Measurements from ENCODE around the gene CHURC1. TPM values are rescaled to one million over a fixed set of nuclear protein-coding genes. Genes with fewer than 3 reads are reported as not detected.

CHURC1 gene
- total and polyA plus RNA-seq, 2 of the 4 experiments (the other 2 are of a cell fraction): 38.0 to 69.5 TPM

GRCh38 chr14:64918216-64918615 lies 4.0 kb downstream of the CHURC1 start:
- H3K27me3 ChIP-seq (ENCODE audit: control insufficient read depth, insufficient read depth, low read length): no peaks in the 10 kb centered on the region
- H4K91ac ChIP-seq (ENCODE audit: insufficient read depth, low read depth, low read length): no peak overlapping the region
- no peak overlapping the region for H3K4me2 ChIP-seq (ENCODE audit: low read depth, low read length)
- in situ Hi-C loops (cut with MboI; ENCODE audit: low sequenced_read_pairs): loop anchor here (25.0 kb wide), 1 partner anchor 381 kb away; the partner anchor contains the start of genes HSPA2 and PPP1R36
- no peak overlapping the region for H3K56ac ChIP-seq (ENCODE audit: extremely low read depth, insufficient read depth, low read length)
- H3K4me3 ChIP-seq (ENCODE audit: insufficient read depth, low read depth, low read length): no peak overlapping the region
- no peak overlapping the region for H3K4ac ChIP-seq (ENCODE audit: low read depth, low read length)
- no peak overlapping the region for H2AK9ac ChIP-seq (replicated peaks; ENCODE audit: low read depth, low read length, poor library complexity)
- H3K36me3 ChIP-seq (ENCODE audit: control insufficient read depth, insufficient read depth, low read length): no peaks in the 10 kb centered on the region
- peaks cover 6% of the 10 kb centered on the region for H3K4me1 ChIP-seq (ENCODE audit: control insufficient read depth, insufficient read depth, low read length)
- H3K14ac ChIP-seq (replicated peaks; ENCODE audit: low read depth, low read length): no peak overlapping the region
- H3K27ac ChIP-seq (ENCODE audit: insufficient read depth, low read length): no peak overlapping the region
- intact Hi-C loops (cut with micrococcal nuclease): no loop called here
- no CpG with 5 or more reads among the region's 4 CpGs for WGBS, 2 experiments (ENCODE audit: extremely low coverage in 2 of 2, insufficient read length in 1 of 2)
- no peak for TF ChIP-seq SMC3 (IDR thresholded peaks at IDR 0.05; ENCODE audit: low read depth, low read length)
- TF ChIP-seq NFE2L2 (IDR thresholded peaks at IDR 0.05; ENCODE audit: low read depth, low read length): no peak
- no peak for TF ChIP-seq USF2 (IDR thresholded peaks at IDR 0.05; ENCODE audit: low read depth, low read length)
- TF ChIP-seq RFX5 (IDR thresholded peaks at IDR 0.05; ENCODE audit: low read depth, low read length): no peak
- no peak for TF ChIP-seq MAZ (IDR thresholded peaks at IDR 0.05; ENCODE audit: borderline replicate concordance, low read depth, low read length)
- TF ChIP-seq MXI1 (IDR thresholded peaks at IDR 0.05; ENCODE audit: borderline replicate concordance, low read depth, low read length): no peak
- TF ChIP-seq CEBPB (IDR thresholded peaks at IDR 0.05; ENCODE audit: low read depth, low read length): no peak
- TF ChIP-seq RAD21 (IDR thresholded peaks at IDR 0.05; ENCODE audit: low read length): no peak
- no peak for TF ChIP-seq BHLHE40 (IDR thresholded peaks at IDR 0.05; ENCODE audit: low read depth, low read length)
- no peak for TF ChIP-seq CTCF (conservative IDR thresholded peaks at IDR 0.05; ENCODE audit: low read depth, low read length)
- no peak for TF ChIP-seq RCOR1 (IDR thresholded peaks at IDR 0.05; ENCODE audit: insufficient replicate concordance, low read length)
- no peak for TF ChIP-seq CHD1 (IDR thresholded peaks at IDR 0.05; ENCODE audit: low read depth, low read length)
- no peak overlapping the region for H2AFZ ChIP-seq (replicated peaks; ENCODE audit: low read length, poor library complexity)
- no peak overlapping the region for H3K9ac ChIP-seq (ENCODE audit: low read depth, low read length)
- no peak for DNase-seq
- no peak overlapping the region for H2BK15ac ChIP-seq (ENCODE audit: low read depth, low read length)
- no peak for ATAC-seq (ENCODE audit: low read depth)
- ChIA-PET CTCF (no interaction called here), POLR2A (ENCODE audit: unreplicated experiment) (no interaction called here)
- H2BK20ac ChIP-seq (ENCODE audit: low read depth, low read length): no peak overlapping the region
- H4K8ac ChIP-seq (ENCODE audit: low read depth in 2 of 2, low read length in 2 of 2): no peak overlapping the region; a peak in 1 of 4 replicates
- H3K79me1 ChIP-seq (ENCODE audit: low read depth in 1 of 2, low read length in 2 of 2): peaks cover 31 to 57% of the 10 kb centered on the region in 2 experiments
- H3K23ac ChIP-seq (ENCODE audit: low read depth, low read length): no peak overlapping the region
- no TSS peak for BruUV-seq (replicated peaks)
- H2BK5ac ChIP-seq (ENCODE audit: low read depth, low read length, poor library complexity, severe bottlenecking): no peak overlapping the region
- no peak overlapping the region for H4K5ac ChIP-seq (ENCODE audit: low read depth, low read length)
- H2AK5ac ChIP-seq (ENCODE audit: low read depth, low read length): no peak overlapping the region
- H3K18ac ChIP-seq (ENCODE audit: low read depth, low read length): no peak overlapping the region
- dilution Hi-C loops (cut with HindIII; ENCODE audit: low sequenced_read_pairs, unreplicated experiment): no loop called here
- H2BK120ac ChIP-seq (ENCODE audit: low read depth, low read length): no peak overlapping the region
- peaks cover 12% of the 10 kb centered on the region for H3K9me1 ChIP-seq (ENCODE audit: insufficient read depth, low read length)
- peaks cover 18% of the 10 kb centered on the region for H4K20me1 ChIP-seq (ENCODE audit: insufficient read depth, low read length)
- no peaks in the 10 kb centered on the region for H3K9me3 ChIP-seq (ENCODE audit: control insufficient read depth, insufficient read depth, low read length)
